ENCODE results near the gene RNF133. TPM values are rescaled to one million over a fixed set of nuclear protein-coding genes. Genes with fewer than 3 reads are reported as not detected.

Gene RNF133
- total RNA-seq, 2 experiments from 2014 or later, result not detected

DNA sequence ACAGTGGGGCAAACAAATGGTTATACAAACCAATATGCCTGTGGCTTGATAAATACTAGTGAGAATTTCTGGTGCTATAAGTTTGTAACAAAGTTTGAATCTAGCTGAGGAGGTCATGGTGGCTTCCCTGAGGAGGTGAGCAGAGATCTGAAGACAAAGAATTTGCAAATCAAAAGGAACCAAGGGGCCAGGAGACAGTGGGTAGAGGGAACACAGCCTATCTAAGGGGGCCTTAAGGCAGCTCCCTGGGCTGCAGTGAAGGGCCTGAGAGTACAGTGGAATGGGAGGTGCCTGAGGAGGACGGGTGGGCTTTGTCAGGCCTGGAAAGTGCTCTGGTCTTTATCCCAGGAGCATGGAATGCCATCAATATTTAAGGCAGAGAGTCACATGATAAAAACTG, 21.8 kb downstream of the RNF133 start:
- H3K4me1 Mint-ChIP-seq, result no peaks in the 10 kb centered on the region
- DNase-seq, result no peak

GRCh38 chr7:122676466-122676865, 22.5 kb downstream of the RNF133 start:
- no peak for DNase-seq
- H3K4me1 Mint-ChIP-seq, result no peaks in the 10 kb centered on the region
- no peaks in the 10 kb centered on the region for H3K9me3 Mint-ChIP-seq
- no peaks in the 10 kb centered on the region for H3K27me3 Mint-ChIP-seq
- H3K4me3 Mint-ChIP-seq, result no peak overlapping the region
- H3K27ac Mint-ChIP-seq, result no peak overlapping the region
- no peaks in the 10 kb centered on the region for H3K36me3 Mint-ChIP-seq

More for the DNA sequence above, 21.8 kb downstream of the RNF133 start:
- Mint-ChIP-seq H3K9me3 (no peaks in the 10 kb centered on the region), H3K4me3 (no peak overlapping the region), H3K27ac (no peak overlapping the region), H3K36me3 (no peaks in the 10 kb centered on the region), H3K27me3 (no peaks in the 10 kb centered on the region)

DNA sequence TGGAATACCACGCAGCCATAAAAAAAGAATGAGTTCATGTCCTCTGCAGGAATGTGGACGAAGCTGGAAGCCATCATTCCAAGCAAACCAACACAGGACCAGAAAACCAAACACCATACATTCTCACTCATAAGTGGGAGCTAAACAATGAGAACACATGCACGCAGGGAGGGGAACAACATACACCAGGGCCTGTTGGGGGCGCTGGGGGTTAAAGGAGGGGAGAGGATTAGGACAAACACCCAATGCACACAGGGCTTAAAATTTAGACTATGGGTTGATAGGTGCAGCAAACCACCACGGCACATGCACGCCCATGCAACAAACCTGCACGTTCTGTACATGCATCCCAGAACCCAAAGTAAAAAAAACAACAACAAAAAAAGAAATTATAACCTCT, 23.3 kb downstream of the RNF133 start:
- Mint-ChIP-seq H3K4me3 (no peak overlapping the region), H3K27ac (no peak overlapping the region), H3K27me3 (no peaks in the 10 kb centered on the region), H3K9me3 (no peaks in the 10 kb centered on the region), H3K36me3 (no peaks in the 10 kb centered on the region), H3K4me1 (no peaks in the 10 kb centered on the region)
- DNase-seq, result no peak

GRCh38 chr7:122675011-122675410, 23.9 kb downstream of the RNF133 start:
- Mint-ChIP-seq H3K4me1 (no peaks in the 10 kb centered on the region), H3K36me3 (no peaks in the 10 kb centered on the region), H3K4me3 (no peak overlapping the region), H3K27me3 (no peaks in the 10 kb centered on the region), H3K9me3 (no peaks in the 10 kb centered on the region), H3K27ac (no peak overlapping the region)
- DNase-seq, result no peak

- H3K36me3 Mint-ChIP-seq, result no peaks in the 10 kb centered on the region
- no peaks in the 10 kb centered on the region for H3K27me3 Mint-ChIP-seq
- no peak for DNase-seq
- no peaks in the 10 kb centered on the region for H3K4me1 Mint-ChIP-seq
- H3K4me3 Mint-ChIP-seq, result no peak overlapping the region
- no peak overlapping the region for H3K27ac Mint-ChIP-seq
- H3K9me3 Mint-ChIP-seq, result no peaks in the 10 kb centered on the region
Measured at GRCh38 chr7:122674502-122674901, 24.4 kb downstream of the RNF133 start.

GRCh38 chr7:122673951-122674350, 25.0 kb downstream of the RNF133 start:
- Mint-ChIP-seq H3K27me3 (no peaks in the 10 kb centered on the region), H3K4me3 (no peak overlapping the region), H3K9me3 (no peaks in the 10 kb centered on the region), H3K36me3 (no peaks in the 10 kb centered on the region), H3K27ac (no peak overlapping the region), H3K4me1 (no peaks in the 10 kb centered on the region)
- DNase-seq, result no peak

DNA sequence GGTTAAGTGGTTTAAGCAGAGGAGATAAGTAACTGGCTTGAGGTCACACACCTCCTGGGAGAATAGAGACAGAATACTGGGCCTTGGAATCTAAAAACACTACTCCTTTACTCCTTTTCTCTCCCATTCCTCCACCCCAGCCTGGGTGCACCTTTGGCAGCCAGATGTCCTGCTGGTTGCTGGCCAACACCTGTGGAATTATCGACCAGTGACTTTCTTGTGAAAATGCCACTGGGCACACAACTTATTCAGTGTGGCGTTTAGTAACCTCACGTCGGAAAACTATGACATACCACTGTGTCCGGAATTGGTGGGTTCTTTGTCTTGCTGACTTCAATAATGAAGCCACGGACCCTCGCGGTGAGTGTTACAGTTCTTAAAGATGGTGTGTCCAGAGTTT, 26.4 kb downstream of the RNF133 start:
- Mint-ChIP-seq H3K4me1 (no peaks in the 10 kb centered on the region), H3K4me3 (no peak overlapping the region), H3K36me3 (no peaks in the 10 kb centered on the region), H3K27ac (no peak overlapping the region), H3K27me3 (no peaks in the 10 kb centered on the region), H3K9me3 (no peaks in the 10 kb centered on the region)
- no peak for DNase-seq

GRCh38 chr7:122663733-122664132, 35.2 kb downstream of the RNF133 start:
- Mint-ChIP-seq H3K4me3 (no peak overlapping the region), H3K4me1 (no peaks in the 10 kb centered on the region), H3K27me3 (no peaks in the 10 kb centered on the region), H3K27ac (no peak overlapping the region), H3K36me3 (peaks cover 1% of the 10 kb centered on the region), H3K9me3 (peaks cover 2% of the 10 kb centered on the region)
- DNase-seq, result no peak

DNA sequence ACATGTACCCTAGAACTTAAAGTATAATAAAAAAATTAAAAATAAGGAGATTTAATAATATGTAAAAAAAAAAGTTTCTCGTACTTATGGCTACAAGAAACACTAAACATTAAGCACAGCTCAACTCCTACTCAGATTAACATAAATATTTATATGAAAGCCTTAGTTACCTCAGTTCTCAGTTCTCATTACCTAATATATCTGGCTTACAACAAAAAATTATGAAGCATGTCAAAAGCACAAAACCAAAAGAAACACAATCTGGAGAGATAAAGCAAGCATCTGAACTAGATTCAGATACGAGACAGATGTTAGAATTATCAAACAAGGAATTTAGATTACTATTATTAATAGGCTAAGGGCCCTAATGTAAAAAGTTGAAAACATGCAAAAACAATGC, 40.1 kb downstream of the RNF133 start:
- no peaks in the 10 kb centered on the region for H3K27me3 Mint-ChIP-seq
- peaks cover 4% of the 10 kb centered on the region for H3K9me3 Mint-ChIP-seq
- DNase-seq, result no peak
- no peak overlapping the region for H3K27ac Mint-ChIP-seq
- no peaks in the 10 kb centered on the region for H3K4me1 Mint-ChIP-seq
- H3K4me3 Mint-ChIP-seq, result no peak overlapping the region
- H3K36me3 Mint-ChIP-seq, result peaks cover 1% of the 10 kb centered on the region

DNA sequence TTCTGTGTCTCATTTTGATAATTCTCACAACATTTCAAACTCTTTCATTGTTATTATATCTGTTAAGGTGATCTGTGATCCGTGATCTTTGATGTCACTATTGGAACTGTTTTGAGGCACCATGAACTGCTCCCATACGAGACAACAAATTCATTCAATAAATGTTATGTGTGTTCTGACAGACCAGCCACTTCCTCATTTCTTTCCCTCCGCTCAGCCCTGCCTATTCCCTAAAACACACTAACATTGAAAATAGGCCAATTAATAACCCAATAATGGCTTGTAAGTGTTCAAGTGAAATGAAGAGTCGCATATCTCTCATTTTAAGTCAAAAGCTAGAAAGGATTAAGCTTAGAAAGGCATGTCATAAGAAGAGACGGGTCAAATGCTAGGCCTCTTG, 45.2 kb downstream of the RNF133 start:
- no peaks in the 10 kb centered on the region for H3K27me3 Mint-ChIP-seq
- no peak overlapping the region for H3K4me3 Mint-ChIP-seq
- H3K4me1 Mint-ChIP-seq, result no peaks in the 10 kb centered on the region
- H3K36me3 Mint-ChIP-seq, result no peaks in the 10 kb centered on the region
- no peak for DNase-seq
- H3K9me3 Mint-ChIP-seq, result peaks cover 2% of the 10 kb centered on the region
- no peak overlapping the region for H3K27ac Mint-ChIP-seq

DNA sequence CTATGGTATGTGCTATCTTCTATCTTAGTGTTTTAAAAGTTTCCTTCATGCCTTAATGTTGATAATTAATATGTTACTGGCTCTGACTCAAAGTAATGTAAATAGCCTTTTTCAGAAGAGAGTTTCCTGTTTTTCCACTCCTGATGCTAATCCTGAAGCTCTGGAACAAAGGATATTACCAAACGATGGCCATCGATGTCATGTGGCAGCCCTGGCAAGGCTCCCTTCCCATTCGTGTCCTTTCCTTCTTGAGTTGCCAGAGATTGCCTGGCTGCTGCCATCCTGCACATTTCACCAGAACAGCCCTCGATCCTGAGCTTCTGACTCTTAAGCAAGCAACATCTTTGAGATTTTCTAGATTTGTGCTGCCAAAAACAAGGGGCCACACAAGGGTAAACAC, 46.0 kb downstream of the RNF133 start:
- H3K9me3 Mint-ChIP-seq, result peaks cover 2% of the 10 kb centered on the region
- H3K27ac Mint-ChIP-seq, result no peak overlapping the region
- no peaks in the 10 kb centered on the region for H3K4me1 Mint-ChIP-seq
- no peaks in the 10 kb centered on the region for H3K27me3 Mint-ChIP-seq
- no peak for DNase-seq
- H3K36me3 Mint-ChIP-seq, result no peaks in the 10 kb centered on the region
- no peak overlapping the region for H3K4me3 Mint-ChIP-seq

DNA sequence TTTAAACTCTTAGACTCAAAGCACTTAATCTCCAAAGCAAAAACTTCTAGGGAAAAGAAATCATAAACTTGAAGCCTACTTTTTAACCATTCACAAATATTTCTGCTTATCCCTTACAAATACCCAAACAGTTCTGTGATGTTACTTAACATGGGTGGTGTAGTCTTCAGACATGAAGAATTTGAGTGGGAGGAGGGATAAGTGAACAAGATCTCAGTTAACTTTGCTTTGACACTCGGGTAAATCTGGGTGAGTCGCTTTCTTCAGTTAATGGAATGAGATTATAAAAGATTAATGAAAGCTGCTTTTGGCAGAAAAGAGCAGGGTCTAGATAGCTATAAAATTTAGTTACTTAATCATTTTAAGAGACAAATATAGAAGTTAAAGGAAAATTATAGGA, 47.5 kb downstream of the RNF133 start:
- H3K27me3 Mint-ChIP-seq, result no peaks in the 10 kb centered on the region
- H3K36me3 Mint-ChIP-seq, result no peaks in the 10 kb centered on the region
- H3K27ac Mint-ChIP-seq, result no peak overlapping the region
- no peak overlapping the region for H3K4me3 Mint-ChIP-seq
- H3K4me1 Mint-ChIP-seq, result no peaks in the 10 kb centered on the region
- H3K9me3 Mint-ChIP-seq, result peaks cover under 1% of the 10 kb centered on the region
- no peak for DNase-seq

Other genes with a start within 250 kb of the RNF133 start
- not detected for gene RNF148, start 3.8 kb upstream of the RNF133 start, total RNA-seq
- gene CADPS2, start 187.3 kb upstream of the RNF133 start, total RNA-seq, result not detected